Measurements from ENCODE around the gene RSAD1. TPM values are rescaled to one million over a fixed set of nuclear protein-coding genes. Genes with fewer than 3 reads are reported as not detected.

RSAD1 gene
- total RNA-seq, 1 experiment from 2014 or later = 23.2 TPM

Other genes with a start within 250 kb of the RSAD1 start
- gene TMEM92, start 204.4 kb upstream of the RSAD1 start, total RNA-seq (2014; rRNA removed) = not detected in 2 replicates
- gene XYLT2, start 132.7 kb upstream of the RSAD1 start, total RNA-seq (2014; rRNA removed) = 41.4 and 48.9 TPM in 2 replicates
- gene MRPL27, start 105.7 kb upstream of the RSAD1 start, total RNA-seq (2014; rRNA removed) = 79.4 and 81.1 TPM in 2 replicates
- gene EME1, start 105.6 kb upstream of the RSAD1 start, total RNA-seq (2014; rRNA removed) = 13.9 and 18.1 TPM in 2 replicates
- gene LRRC59, start 81.3 kb upstream of the RSAD1 start, total RNA-seq (2014; rRNA removed) = 165 and 189 TPM in 2 replicates
- 16.6 and 17.0 TPM in 2 replicates for gene ACSF2, start 52.6 kb upstream of the RSAD1 start, total RNA-seq (2014; rRNA removed)
- gene CHAD, start 10.0 kb upstream of the RSAD1 start, total RNA-seq (2014; rRNA removed) = not detected in 2 replicates
- 0.34 and 0.83 TPM in 2 replicates for gene MYCBPAP, start 29.6 kb downstream of the RSAD1 start, total RNA-seq (2014; rRNA removed)
- 0.11 TPM in 1 of 2 replicates, not detected in the other for gene EPN3, start 53.9 kb downstream of the RSAD1 start, total RNA-seq (2014; rRNA removed)
- 82.7 and 84.9 TPM in 2 replicates for gene SPATA20, start 68.3 kb downstream of the RSAD1 start, total RNA-seq (2014; rRNA removed)
- gene CACNA1G, start 81.9 kb downstream of the RSAD1 start, total RNA-seq (2014; rRNA removed) = under 0.01 and 0.06 TPM in 2 replicates
- 4.9 and 7.6 TPM in 2 replicates for gene ABCC3, start 156.0 kb downstream of the RSAD1 start, total RNA-seq (2014; rRNA removed)
- gene ANKRD40, start 229.1 kb downstream of the RSAD1 start, total RNA-seq (2014; rRNA removed) = 31.3 and 34.2 TPM in 2 replicates
- 44.8 and 47.9 TPM in 2 replicates for gene LUC7L3, start 240.7 kb downstream of the RSAD1 start, total RNA-seq (2014; rRNA removed)

Measured in LHCN-M2 (cell line).